Transverse colon (tissue), 4 donors: Measurements from ENCODE around the gene TMEM171.

ENCODE experiments used
- CTCF ChIP-seq, 5 experiments: fragments of 200-600 bp in 3 of 5; fragments of 450-650 bp in 2 of 5; sonication (generic) in 3 of 5; IDR thresholded peaks; 1 replicate in 2 of 5; 2 replicates in 3 of 5; pipeline ENCODE4 v1.5.1; 2016 to 2017; ENCODE audit warnings: antibody characterized with exemption in 5 of 5, inconsistent platforms in 3 of 5, mild to moderate bottlenecking in 2 of 5, moderate library complexity in 1 of 5
- EP300 ChIP-seq: sonication (generic); formaldehyde crosslinking; IDR thresholded peaks from one replicate; pipeline ENCODE4 v1.6.1; 2017; ENCODE audit warnings: antibody characterized with exemption, low read depth
- POLR2A ChIP-seq: fragments of 450-650 bp; IDR thresholded peaks from one replicate; pipeline ENCODE4 v1.6.1; 2016; ENCODE audit warnings: antibody characterized with exemption, mild to moderate bottlenecking, moderate library complexity
- POLR2AphosphoS5 ChIP-seq, 3 donors: sonication (generic); formaldehyde crosslinking; IDR thresholded peaks; one replicate each; pipeline ENCODE4 v1.6.1; 2016; ENCODE audit warnings: antibody characterized with exemption in 3 of 3

DNA sequence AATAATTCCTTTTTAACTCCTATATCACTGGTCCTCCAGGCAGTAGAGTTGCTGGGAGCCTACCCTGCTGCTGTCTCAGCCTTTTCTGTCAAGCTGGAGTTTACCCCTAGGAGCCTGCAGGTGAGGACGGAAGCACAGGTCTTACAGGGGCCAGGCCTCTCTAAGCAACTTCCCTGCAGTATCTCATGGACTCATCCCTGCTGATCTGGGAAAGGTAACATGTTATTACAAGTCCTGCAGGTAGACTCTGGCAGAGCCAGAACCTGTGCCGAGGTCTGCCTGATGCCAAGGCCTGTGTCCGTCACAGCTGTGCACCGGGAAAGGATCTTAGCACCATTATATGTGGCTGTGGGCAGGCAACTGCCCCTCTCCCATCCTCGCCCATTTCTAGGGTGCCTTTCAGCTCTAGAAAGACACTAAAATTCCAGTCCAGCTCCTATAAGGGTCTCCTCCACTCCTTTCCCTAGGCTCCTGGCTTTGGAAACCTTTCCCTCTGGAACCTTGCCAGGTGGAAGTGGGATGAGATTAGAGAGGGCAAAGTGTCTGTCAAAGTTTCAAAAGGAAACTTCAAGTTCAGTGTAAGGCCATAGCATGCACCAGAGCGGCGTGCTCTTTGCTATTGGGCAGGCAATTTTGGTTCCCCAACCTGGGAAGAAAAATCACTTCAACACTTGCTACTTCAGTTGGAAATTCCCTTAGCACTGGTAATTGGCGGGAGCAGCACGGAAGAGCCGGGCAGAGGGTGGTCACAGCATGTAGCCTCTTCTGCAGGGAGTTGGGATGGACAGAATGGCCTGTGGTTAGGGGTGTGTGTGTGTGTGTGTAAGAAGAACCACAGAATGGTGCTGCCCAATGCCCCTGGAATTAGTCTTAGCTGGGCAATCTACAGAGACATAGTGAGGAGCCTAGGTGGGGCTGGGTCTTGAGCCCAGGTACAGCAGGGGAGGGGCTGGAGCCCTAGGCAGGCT is 17.5 kb downstream of the TMEM171 start:
- no peak for TF ChIP-seq CTCF (IDR thresholded peaks at IDR 0.05)
- TF ChIP-seq POLR2AphosphoS5 (IDR thresholded peaks at IDR 0.05), result no peak
- TF ChIP-seq POLR2A, result no peak
- no peak for TF ChIP-seq EP300
